ENCODE results near the gene PRADC1.
"Not testable (repeated sequence)": the region's sequence is repeated elsewhere in the genome, so short reads cannot be mapped to it uniquely, and the experiment has no call there.

The PRADC1 gene

DNA sequence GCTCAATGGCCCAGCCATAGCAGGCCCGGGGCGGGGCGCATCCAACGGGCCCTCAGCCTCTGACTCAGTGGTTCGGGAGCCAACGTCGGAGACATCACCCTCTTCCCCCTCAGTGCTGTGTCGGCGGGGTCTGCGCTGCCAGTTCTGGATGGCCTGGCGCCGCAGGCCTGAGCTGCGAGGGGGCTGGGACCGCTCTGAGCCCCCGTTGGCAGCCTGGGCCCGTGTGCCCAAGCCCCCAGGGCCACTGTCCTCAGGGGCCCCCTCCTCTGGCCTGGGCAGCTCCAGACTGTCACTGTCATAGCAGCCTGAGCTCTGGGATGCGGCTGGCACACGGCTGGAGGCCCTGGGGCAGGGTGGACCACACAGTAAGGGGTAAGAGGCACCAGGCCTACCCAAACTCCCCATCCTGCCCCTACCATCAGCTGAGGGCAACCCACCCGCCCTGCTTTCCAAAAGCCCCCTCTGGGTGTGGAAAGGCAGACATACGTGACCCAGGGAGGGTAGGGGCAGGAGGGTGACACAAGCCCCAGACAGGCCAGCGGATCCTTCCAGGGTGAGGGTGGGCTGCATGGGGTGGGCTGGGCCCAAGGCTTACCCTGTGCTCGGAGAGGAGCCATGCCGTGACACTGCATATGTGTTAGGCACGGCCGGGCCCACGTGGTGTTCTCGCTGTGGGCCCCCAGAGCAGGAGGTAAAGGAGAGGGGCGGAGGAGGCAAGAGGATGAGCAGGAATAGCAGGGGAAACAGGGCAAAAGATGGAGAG is 32.4 kb upstream of the PRADC1 start:
- H3K36me3 ChIP-seq (ENCODE audit: control insufficient read depth, insufficient read depth, low read length) = no peaks in the 10 kb centered on the region
- no peak overlapping the region for H3K4me3 ChIP-seq (ENCODE audit: insufficient read depth, low read depth, low read length)
- 93 to 94% methylated on average over 28 of the region's 28 CpGs for WGBS, 2 experiments
- H3K4me1 ChIP-seq (ENCODE audit: control insufficient read depth, insufficient read depth, low read length) = no peaks in the 10 kb centered on the region
- H3K27me3 ChIP-seq (ENCODE audit: control insufficient read depth, insufficient read depth, low read length, poor library complexity, severe bottlenecking) = peaks cover 41% of the 10 kb centered on the region
- no peak overlapping the region for H3K27ac ChIP-seq (ENCODE audit: insufficient read depth, low read depth, low read length, poor library complexity, severe bottlenecking)
- no peaks in the 10 kb centered on the region for H3K9me3 ChIP-seq (ENCODE audit: control insufficient read depth, low read length)

DNA sequence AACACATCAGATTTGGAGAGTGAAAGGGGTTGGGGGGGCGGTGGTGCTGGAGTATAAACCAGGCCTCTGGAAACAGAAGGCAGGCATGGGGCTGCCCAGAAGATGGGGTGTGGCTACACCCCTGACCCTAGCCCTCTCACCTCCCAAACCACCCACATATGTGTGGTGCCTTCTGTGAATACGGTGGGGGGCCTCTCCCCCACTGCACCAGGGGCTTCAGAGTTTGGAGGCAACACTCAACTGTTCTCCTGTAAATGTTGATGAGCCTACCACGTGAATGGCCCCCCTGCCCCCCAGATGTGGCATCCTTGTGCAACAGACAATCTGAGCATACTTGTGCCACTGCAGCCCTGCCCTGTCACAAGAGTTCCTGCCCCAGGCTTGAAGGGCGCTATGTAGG is 31.7 kb upstream of the PRADC1 start:
- no peaks in the 10 kb centered on the region for H3K36me3 ChIP-seq (ENCODE audit: control insufficient read depth, insufficient read depth, low read length)
- no peak overlapping the region for H3K27ac ChIP-seq (ENCODE audit: insufficient read depth, low read depth, low read length, poor library complexity, severe bottlenecking)
- peaks cover 34% of the 10 kb centered on the region for H3K27me3 ChIP-seq (ENCODE audit: control insufficient read depth, insufficient read depth, low read length, poor library complexity, severe bottlenecking)
- H3K9me3 ChIP-seq (ENCODE audit: control insufficient read depth, low read length) = no peaks in the 10 kb centered on the region
- no peak overlapping the region for H3K4me3 ChIP-seq (ENCODE audit: insufficient read depth, low read depth, low read length)
- 90 to 91% methylated on average over 3 of the region's 4 CpGs for WGBS, 2 experiments
- H3K4me1 ChIP-seq (ENCODE audit: control insufficient read depth, insufficient read depth, low read length) = no peaks in the 10 kb centered on the region

DNA sequence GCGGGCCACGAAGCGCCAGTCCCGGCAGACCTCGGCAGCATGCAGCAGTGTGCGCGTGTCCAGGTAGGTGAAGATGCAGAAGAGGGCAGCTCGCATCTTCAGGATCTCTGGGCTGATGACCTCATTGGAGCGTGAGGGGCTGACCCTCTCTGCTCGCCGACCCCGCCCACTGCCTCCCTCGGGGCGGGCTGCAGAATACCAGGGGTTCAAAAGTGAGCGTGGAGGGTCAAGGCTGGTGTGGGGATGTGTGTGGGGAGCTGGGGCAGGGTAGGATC is 31.2 kb upstream of the PRADC1 start:
- Histone ChIP-seq H3K4me1 (ENCODE audit: control insufficient read depth, insufficient read depth, low read length) (no peaks in the 10 kb centered on the region), H3K36me3 (ENCODE audit: control insufficient read depth, insufficient read depth, low read length) (no peaks in the 10 kb centered on the region), H3K27ac (ENCODE audit: insufficient read depth, low read depth, low read length, poor library complexity, severe bottlenecking) (no peak overlapping the region), H3K27me3 (ENCODE audit: control insufficient read depth, insufficient read depth, low read length, poor library complexity, severe bottlenecking) (peaks cover 29% of the 10 kb centered on the region), H3K9me3 (ENCODE audit: control insufficient read depth, low read length) (no peaks in the 10 kb centered on the region), H3K4me3 (ENCODE audit: insufficient read depth, low read depth, low read length) (no peak overlapping the region)
- WGBS, 2 experiments = 94 to 95% methylated on average over 15 of the region's 15 CpGs

DNA sequence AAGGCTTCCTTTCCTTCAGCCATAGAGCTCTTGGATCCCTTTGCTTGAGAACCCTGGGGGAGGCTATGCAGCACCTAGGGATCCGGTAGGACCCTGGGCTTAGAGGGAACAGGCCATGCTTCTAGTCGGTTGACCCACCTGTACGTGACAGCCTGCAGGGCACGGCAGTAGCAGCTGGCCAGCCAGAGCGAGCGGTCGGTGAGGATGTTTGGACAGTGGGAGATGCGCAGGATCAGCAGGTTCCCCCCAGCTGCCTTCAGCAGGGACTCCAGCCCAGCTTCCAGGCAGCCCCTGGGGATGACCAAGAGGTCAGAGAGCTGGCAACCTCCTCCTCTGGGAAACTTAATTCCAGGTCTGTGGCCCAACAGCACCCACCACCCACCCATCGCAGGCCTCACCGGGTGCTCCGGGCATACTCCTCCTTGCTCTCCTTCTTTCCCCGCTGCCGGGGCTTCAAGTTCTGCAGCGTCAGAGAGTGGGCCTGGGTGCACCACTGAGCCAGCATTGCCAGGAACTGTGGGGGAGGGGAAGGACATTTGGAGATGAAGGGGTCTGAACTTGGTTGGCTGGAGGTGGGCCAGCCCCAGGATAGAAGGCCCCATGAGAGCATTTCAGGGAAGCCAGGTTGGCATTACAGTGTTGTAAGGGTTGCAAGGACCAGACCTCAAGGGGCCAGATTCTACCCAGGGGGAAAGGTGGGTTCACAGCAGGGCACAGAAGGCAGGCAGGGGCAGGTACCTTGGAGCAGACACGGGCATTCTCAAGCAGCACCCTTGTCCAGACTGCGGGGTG is 30.7 kb upstream of the PRADC1 start:
- Histone ChIP-seq H3K4me3 (ENCODE audit: insufficient read depth, low read depth, low read length) (no peak overlapping the region), H3K9me3 (ENCODE audit: control insufficient read depth, low read length) (no peaks in the 10 kb centered on the region), H3K36me3 (ENCODE audit: control insufficient read depth, insufficient read depth, low read length) (no peaks in the 10 kb centered on the region), H3K27ac (ENCODE audit: insufficient read depth, low read depth, low read length, poor library complexity, severe bottlenecking) (no peak overlapping the region), H3K27me3 (ENCODE audit: control insufficient read depth, insufficient read depth, low read length, poor library complexity, severe bottlenecking) (peaks cover 24% of the 10 kb centered on the region), H3K4me1 (ENCODE audit: control insufficient read depth, insufficient read depth, low read length) (no peaks in the 10 kb centered on the region)
- WGBS, 2 experiments = 93% methylated on average over 16 of the region's 16 CpGs

DNA sequence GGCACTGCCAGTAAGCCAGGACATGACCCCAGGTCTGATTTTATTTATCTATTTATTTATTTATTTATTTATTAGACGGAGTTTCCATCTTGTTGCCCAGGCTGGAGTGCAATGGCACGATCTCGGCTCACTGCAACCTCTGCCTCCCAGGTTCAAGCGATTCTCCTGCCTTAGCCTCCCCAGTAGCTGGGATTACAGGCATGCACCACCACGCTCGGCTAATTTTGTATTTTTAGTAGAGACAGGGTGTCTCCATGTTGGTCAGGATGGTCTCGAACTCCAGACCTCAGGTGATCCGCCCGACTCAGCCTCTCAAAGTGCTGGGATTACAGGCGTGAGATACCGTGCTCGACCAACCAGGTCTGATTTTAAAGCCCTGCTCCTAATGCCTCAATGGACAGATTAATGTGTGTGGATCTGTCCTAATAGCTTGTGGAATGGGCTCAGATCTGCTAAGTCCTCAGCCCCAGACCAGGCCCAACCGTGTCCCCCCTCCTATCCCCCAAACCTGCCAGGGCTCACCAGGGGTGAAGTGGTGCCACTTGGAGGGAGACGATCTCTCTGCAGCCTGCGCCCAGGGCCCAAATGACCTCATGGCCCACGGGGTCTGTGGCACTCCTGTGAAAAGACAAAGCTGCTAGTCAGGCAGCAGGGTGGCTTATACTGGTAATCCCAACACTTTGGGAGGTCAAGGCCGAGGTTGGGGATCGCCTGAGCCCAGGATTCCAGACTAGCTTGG is 29.8 kb upstream of the PRADC1 start:
- WGBS, 2 experiments = 89 to 91% methylated on average over 18 of the region's 18 CpGs
- not testable (repeated sequence) for H3K9me3 ChIP-seq (ENCODE audit: control insufficient read depth, low read length); H3K36me3 ChIP-seq (ENCODE audit: control insufficient read depth, insufficient read depth, low read length); H3K27ac ChIP-seq (ENCODE audit: insufficient read depth, low read depth, low read length, poor library complexity, severe bottlenecking); H3K4me1 ChIP-seq (ENCODE audit: control insufficient read depth, insufficient read depth, low read length); H3K4me3 ChIP-seq (ENCODE audit: insufficient read depth, low read depth, low read length)
- H3K27me3 ChIP-seq (ENCODE audit: control insufficient read depth, insufficient read depth, low read length, poor library complexity, severe bottlenecking) = peaks cover 15% of the 10 kb centered on the region

DNA sequence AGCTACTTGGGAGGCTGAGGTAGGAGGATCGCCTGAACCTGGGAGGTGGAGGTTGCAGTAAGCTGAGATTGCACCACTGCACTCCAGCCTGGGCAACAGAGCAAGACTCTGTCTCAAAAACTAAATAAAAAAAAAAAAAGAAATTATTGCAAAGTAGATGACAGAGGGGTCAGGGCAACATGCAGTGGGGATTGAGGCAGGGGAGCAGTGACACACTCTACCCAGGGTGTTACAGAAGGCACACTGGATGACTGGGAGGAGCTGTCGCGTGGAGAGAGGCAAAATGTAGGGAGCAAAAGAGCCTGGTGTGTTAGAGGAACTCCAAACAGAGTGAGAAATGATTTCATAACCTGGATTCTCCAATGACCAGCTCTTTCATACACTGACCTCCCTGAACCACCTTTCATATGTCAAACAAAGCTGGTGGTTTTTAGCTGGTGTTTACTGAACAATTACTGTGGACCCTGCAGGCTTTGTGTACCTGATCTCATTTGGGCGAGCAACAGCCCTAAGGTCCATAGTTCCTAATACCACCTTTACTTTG is 29.1 kb upstream of the PRADC1 start:
- no peaks in the 10 kb centered on the region for H3K4me1 ChIP-seq (ENCODE audit: control insufficient read depth, insufficient read depth, low read length)
- no peaks in the 10 kb centered on the region for H3K36me3 ChIP-seq (ENCODE audit: control insufficient read depth, insufficient read depth, low read length)
- H3K27me3 ChIP-seq (ENCODE audit: control insufficient read depth, insufficient read depth, low read length, poor library complexity, severe bottlenecking) = peaks cover 8% of the 10 kb centered on the region
- H3K27ac ChIP-seq (ENCODE audit: insufficient read depth, low read depth, low read length, poor library complexity, severe bottlenecking) = no peak overlapping the region
- no peak overlapping the region for H3K4me3 ChIP-seq (ENCODE audit: insufficient read depth, low read depth, low read length)
- 81 to 92% methylated on average over 4 of the region's 4 CpGs for WGBS, 2 experiments
- H3K9me3 ChIP-seq (ENCODE audit: control insufficient read depth, low read length) = no peaks in the 10 kb centered on the region

DNA sequence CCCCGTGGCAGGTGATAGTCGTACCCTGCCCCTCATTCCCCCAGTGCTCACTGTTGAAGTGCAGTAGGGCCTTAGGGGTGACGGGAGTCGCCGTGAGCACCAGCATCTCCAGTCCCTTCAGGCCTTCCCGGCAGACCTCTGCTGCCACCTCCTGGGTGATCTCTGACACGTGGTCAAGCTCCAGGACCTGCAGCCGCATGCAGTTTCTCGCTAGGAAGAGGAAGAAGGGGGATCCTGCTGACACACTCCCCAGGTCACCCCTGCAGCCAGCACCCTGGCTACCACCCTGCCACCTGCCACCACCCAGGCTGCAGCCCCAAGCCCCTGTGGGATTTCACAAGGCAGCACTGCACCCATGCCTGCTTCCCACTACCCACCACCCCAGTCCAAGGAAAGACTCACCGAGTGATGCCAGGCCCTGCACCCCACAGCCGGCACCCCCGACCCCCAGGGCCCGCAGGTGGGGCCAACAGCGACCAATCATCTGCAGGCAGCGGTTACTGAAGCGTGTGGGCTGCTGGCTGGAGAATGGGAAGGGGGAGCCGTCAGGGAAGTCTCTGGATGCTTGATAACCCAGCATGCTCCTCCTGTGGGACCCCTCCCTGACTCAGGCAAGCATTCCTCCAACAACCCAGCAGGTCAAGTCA is 27.4 kb upstream of the PRADC1 start:
- Histone ChIP-seq H3K9me3 (ENCODE audit: control insufficient read depth, low read length) (no peaks in the 10 kb centered on the region), H3K4me1 (ENCODE audit: control insufficient read depth, insufficient read depth, low read length) (peaks cover 7% of the 10 kb centered on the region), H3K27ac (ENCODE audit: insufficient read depth, low read depth, low read length, poor library complexity, severe bottlenecking) (no peak overlapping the region), H3K36me3 (ENCODE audit: control insufficient read depth, insufficient read depth, low read length) (no peaks in the 10 kb centered on the region), H3K4me3 (ENCODE audit: insufficient read depth, low read depth, low read length) (no peak overlapping the region), H3K27me3 (ENCODE audit: control insufficient read depth, insufficient read depth, low read length, poor library complexity, severe bottlenecking) (no peaks in the 10 kb centered on the region)
- 37 to 42% methylated on average over 17 of the region's 17 CpGs for WGBS, 2 experiments

DNA sequence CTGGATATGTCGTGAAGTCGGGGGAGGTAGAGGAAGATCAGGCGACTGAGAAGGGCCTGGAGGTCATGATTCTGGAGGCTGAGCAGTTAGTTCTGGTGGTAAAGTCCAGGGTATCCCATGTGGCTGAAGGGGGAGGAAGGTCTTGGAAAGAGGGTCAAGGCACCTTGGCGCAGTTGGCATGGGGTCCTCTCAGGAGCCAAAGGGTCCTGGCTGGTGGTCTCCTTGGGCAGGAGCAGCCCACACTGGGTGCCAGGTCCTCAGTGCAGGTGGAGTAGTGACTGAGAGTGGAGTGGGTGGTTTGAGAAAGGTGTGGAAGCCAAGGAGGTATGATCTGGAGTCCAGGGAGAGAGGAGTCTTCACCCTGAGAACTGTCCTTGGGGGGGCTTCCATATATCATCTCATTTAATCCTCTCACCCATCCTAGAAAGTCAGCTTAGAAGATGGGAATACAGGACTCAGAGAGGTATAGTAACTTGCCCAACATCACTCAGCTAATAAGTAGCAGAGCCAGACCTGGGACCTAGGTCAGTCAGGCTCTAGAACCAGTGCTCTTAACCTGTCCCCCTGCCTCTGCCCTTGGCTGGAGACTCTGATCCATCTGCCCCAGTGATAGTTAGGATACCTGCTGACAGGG is 26.8 kb upstream of the PRADC1 start:
- H3K27ac ChIP-seq (ENCODE audit: insufficient read depth, low read depth, low read length, poor library complexity, severe bottlenecking) = no peak overlapping the region
- 93 to 94% methylated on average over 4 of the region's 4 CpGs for WGBS, 2 experiments

DNA sequence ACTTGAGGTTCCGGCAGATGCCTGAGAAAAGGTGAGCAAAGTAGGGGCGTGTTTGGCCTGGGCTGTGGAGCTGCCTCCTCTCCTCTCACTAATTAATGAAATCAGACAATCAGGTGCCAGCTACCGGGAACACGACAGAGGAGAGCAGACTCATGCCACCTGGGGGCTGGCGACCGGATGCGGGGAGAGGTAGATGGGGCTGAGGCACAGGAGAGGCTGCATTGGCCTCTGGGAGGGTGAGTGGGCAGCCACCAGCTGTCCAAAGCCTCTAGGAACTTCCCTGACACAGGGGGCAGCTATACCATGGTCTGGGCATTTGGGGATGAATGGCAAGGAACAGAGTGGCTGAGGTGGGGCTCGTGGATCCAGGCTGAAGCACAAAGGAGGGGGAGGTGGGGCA is 26.2 kb upstream of the PRADC1 start:
- H3K4me3 ChIP-seq (ENCODE audit: insufficient read depth, low read depth, low read length) = no peak overlapping the region
- no peaks in the 10 kb centered on the region for H3K36me3 ChIP-seq (ENCODE audit: control insufficient read depth, insufficient read depth, low read length)
- H3K4me1 ChIP-seq (ENCODE audit: control insufficient read depth, insufficient read depth, low read length) = peaks cover 7% of the 10 kb centered on the region
- no peak overlapping the region for H3K27ac ChIP-seq (ENCODE audit: insufficient read depth, low read depth, low read length, poor library complexity, severe bottlenecking)
- H3K27me3 ChIP-seq (ENCODE audit: control insufficient read depth, insufficient read depth, low read length, poor library complexity, severe bottlenecking) = no peaks in the 10 kb centered on the region
- WGBS, 2 experiments = 90 to 92% methylated on average over 8 of the region's 8 CpGs
- H3K9me3 ChIP-seq (ENCODE audit: control insufficient read depth, low read length) = no peaks in the 10 kb centered on the region

More for the DNA sequence above, 26.8 kb upstream of the PRADC1 start:
- H3K27me3 ChIP-seq (ENCODE audit: control insufficient read depth, insufficient read depth, low read length, poor library complexity, severe bottlenecking) = no peaks in the 10 kb centered on the region
- H3K4me3 ChIP-seq (ENCODE audit: insufficient read depth, low read depth, low read length) = no peak overlapping the region
- H3K36me3 ChIP-seq (ENCODE audit: control insufficient read depth, insufficient read depth, low read length) = no peaks in the 10 kb centered on the region
- peaks cover 7% of the 10 kb centered on the region for H3K4me1 ChIP-seq (ENCODE audit: control insufficient read depth, insufficient read depth, low read length)
- H3K9me3 ChIP-seq (ENCODE audit: control insufficient read depth, low read length) = no peaks in the 10 kb centered on the region

Measured in ectodermal cell (in vitro differentiated cells).